GM08714 (cell line): ENCODE measurements around the gene CHN2.

Experiments
- H3K4me3 ChIP-seq: fragments of 200-500 bp; sonication (Bioruptor generic); 2 replicates; pipeline ENCODE4 v1.5.1; 2014; ENCODE audit warnings: mild to moderate bottlenecking, low read length, inconsistent platforms
- ZNF274 ChIP-seq: IDR thresholded peaks from 2 replicates; pipeline ENCODE4 v1.6.1; 2012; ENCODE audit warnings: mild to moderate bottlenecking, low read depth, low read length

CHN2 gene

DNA sequence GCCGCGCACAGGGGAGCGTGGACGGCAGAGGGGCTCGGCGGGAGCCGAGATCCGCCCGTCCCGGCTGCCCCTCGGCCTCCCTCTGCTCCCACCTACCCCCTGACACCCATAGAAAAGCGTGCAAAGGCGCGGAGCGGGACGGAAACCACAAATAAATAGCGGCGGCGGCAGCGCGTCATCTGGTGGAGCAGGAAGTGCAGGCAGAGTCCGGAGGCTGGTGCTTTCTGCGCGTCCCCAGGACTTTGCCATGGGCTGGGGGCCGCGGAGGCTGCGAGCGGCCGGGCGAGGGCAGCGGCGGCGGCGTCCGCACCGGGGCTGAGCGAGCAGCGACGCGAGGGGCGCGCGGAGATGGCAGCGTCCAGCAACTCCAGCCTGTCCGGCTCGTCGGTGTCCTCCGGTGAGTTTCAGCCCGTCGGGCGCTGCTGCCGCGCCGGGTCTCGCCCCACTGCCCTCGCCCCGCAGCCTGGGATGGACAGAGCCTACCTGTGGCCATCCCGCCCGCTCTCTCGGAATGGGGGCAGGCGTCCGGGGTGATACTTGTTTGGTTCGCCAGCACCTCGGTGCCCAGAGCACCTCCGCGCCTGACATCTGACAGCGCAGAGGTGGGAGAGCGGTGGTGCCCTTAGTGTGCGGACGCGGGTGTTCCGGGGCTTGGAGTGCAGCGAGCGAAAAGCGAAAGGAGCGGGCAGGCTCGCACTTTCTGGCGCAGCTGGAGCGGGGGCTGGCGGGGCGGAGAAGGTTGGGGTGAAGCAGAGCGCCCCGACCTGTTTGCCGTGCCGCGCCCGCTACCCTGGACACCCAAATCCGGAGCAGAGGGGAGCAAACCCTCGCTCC is at the start of gene CHN2:
CHN2 (plus strand) TSS at position 182 of the 834 bp plus-strand sequence.
- no peak for TF ChIP-seq ZNF274
- peak within 1 kb of the TSS; percentile 51 for H3K4me3 ChIP-seq

- H3K4me3 ChIP-seq = no peak overlapping the region; the same call in 1 of the 2 replicates
- TF ChIP-seq ZNF274 = no peak
These were observed 49.0 kb upstream of the CHN2 start for GRCh38 chr7:29145553-29146056.

DNA sequence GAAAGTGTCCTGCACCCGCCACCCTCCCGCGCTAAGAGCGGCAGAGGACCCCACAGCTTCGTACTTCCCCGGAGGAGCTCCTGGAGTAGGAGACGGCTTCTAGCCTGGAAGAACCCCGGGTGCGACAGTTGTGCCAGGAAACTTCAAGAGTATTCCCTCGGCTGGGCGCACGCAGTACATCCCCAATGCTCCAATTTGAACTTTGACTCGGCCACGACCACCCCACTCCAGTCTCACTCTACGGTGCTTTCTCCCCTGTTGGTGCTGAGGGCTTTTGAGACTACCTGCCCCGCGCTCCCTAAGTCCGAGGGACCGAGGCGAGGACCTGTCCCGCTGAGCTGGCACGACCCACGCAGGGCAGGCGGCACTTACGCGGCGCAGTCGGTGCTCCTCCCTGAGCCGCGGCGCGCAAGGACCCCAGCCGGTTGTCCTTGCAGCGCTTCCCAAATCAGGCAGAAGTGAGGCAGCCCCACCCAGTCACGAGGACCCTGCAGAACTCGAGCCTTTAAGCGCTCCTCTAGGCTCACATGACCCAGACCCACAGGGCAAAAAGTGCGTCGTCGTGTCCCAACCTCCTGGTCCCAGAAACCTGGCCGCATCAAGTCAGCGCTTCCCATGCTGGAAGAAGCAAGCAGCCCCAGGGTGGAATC is 48.4 kb upstream of the CHN2 start, which contains the start of gene CPVL:
CPVL (minus strand) TSS at position 481 of the 650 bp plus-strand sequence. CDS start 25,476 bp downstream, outside the sequence.
- H3K4me3 ChIP-seq = no peak within 1 kb of the TSS; the same call in 1 of the 2 replicates
- TF ChIP-seq ZNF274 = no peak

DNA sequence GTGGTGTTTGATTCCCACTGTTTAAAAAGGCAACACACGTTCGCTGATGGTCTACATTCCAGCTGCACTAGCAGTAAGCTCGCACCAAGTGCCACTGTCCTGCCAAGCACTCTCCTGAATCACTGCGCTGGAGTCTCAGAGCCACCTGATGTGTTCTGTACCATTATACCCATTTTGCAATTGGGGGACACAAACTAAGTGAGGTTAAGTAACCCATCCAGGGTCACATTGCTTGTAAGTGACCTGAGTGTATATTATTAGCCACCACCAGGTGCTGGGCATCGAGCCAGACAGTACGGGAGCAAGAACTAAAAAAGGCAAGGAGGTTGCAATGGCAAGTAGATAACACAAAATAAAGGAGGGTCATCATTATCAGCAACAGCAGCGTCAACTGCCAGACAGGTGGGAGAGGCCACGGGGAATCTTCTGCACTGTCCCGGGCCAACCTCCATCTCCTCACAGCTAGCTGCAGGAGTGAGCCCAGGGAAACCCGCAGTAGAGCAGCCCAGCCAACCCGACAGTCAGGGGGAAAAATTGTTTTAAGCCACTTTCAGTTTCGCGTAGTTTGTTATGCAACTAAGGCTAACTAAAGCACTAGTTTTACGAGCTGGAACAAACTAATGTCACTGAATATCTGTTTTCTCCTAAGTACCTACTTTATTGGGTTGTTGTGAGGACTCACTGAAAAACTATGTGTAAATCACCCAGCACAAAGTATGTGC is 47.5 kb upstream of the CHN2 start:
- TF ChIP-seq ZNF274 = no peak
- H3K4me3 ChIP-seq = no peak overlapping the region

DNA sequence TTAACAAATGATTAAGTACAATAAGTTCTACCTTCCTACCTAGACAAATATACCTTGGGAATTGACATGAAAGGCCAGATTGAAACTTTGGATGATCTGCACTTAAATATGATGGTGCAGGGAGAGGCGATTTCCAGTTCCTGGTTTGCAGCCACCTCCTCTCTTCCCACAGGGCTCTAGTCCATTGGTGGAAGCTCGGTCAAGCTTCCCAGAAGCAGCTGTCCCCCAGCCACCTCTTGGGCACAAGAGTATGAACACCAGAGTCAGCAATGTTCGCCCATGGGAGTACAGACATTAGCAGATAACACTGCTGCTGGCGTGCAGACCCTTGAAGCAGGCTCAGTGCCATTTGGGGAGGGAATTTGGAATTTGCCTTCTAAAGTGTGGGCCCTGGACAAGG is 46.8 kb upstream of the CHN2 start:
- H3K4me3 ChIP-seq = no peak overlapping the region
- no peak for TF ChIP-seq ZNF274

GRCh38 chr7:29149036-29149435 is 45.5 kb upstream of the CHN2 start:
- no peak for TF ChIP-seq ZNF274
- H3K4me3 ChIP-seq = no peak overlapping the region

GRCh38 chr7:29150856-29151255 is 43.7 kb upstream of the CHN2 start:
- no peak overlapping the region for H3K4me3 ChIP-seq
- no peak for TF ChIP-seq ZNF274

- no peak for TF ChIP-seq ZNF274
- H3K4me3 ChIP-seq = no peak overlapping the region
These were observed 40.5 kb upstream of the CHN2 start for GRCh38 chr7:29154076-29154475.

- TF ChIP-seq ZNF274 = no peak
- H3K4me3 ChIP-seq = no peak overlapping the region
These were observed 37.6 kb upstream of the CHN2 start for GRCh38 chr7:29156907-29157452.

DNA sequence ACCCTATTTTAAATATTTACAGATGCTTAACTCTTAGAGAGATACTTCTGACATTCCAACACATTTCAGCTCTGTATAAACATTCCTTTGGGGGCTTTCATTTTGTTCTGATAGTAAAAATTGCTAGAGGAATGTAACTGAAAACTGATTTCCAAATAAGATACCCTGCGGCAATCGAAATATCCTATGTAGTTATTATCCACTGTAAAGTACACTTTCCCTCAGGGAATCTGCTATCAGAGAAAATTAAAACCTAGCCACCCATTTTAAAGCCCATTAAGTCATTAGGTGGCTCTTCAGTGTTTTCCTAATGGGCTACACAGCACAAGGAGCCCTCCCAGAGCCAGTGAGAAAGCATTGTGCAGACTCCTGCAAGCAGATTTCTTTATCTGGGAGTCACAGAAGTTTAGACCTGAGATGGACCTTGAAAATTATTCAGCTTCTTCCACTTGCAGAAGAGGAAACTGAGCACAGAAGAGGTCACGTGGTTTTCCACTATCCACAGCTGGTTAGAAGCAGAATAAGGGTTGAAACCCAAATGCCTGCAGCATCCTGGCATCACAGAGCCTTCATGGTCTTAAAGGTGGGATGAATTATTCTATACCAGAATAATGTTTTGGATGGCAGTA is 35.7 kb upstream of the CHN2 start:
- TF ChIP-seq ZNF274 = no peak
- H3K4me3 ChIP-seq = no peak overlapping the region

DNA sequence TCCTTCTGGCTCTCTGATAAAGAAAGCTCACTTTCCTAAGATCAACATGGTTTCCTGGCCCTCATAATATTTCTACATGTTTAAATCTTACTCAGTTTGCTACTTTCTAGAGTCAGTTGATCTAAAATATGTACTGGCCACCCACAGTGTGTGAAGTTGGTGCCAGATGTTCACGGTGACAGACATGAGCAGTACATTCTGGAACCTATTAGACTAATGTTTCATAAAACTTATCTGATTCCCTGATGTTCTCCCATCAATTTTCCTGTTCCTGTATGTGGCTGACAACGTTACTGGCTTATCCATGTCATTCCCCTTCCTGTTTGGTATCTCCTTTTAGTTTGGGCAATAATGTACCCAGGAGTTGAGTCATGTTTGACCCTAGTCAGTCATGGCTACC is 34.5 kb upstream of the CHN2 start:
- H3K4me3 ChIP-seq = no peak overlapping the region
- no peak for TF ChIP-seq ZNF274

DNA sequence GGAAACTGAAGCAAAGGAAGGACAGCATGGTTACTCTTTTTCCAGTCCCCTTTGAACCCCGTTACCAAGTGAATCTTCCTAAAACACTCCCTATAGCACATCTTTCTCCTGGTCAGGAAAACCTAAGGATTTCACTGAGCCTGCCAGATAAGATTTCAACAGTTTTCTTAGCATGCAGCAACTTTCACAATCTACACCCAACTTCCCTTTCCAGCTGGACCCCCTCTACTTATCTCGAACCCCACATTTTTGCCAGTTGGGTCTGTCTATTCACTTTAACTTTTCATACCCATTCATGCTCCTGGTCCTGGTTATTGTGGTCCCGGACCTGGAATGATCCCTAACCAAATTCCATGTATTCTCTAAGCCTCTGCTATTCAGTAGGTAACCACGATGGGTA is 33.3 kb upstream of the CHN2 start:
- H3K4me3 ChIP-seq = no peak overlapping the region
- TF ChIP-seq ZNF274 = no peak

GRCh38 chr7:29162577-29162976 is 32.0 kb upstream of the CHN2 start:
- TF ChIP-seq ZNF274 = no peak
- no peak overlapping the region for H3K4me3 ChIP-seq

DNA sequence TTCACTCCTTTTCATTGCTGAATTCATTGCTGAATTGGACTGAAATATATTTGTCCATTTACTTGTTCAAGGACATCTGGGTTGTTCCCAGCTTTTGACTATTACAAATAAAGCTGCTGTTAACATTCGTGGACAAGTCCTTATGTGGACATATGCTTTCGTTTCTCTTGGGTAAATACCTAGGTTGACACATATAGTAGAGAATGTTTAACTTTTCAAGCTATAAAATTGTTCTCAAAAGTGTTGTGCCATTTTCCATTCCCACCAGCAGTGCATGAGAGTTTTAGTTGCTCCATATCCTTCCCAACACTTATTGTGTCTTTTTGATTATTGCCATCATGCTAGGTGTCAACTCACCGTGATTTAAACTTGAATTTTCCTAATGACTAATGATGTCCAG is 30.7 kb upstream of the CHN2 start:
- TF ChIP-seq ZNF274 = no peak

More for the DNA sequence above, 30.7 kb upstream of the CHN2 start:
- no peak overlapping the region for H3K4me3 ChIP-seq
